Fibroblast of peridontal ligament (primary cell): Measurements from ENCODE around the gene RAI14.

ENCODE experiments used
- DNase-seq: peaks from one replicate; pipeline ENCODE4 v3.0.0-alpha.2; 2010; ENCODE audit errors: extremely low read depth

The RAI14 gene

DNA sequence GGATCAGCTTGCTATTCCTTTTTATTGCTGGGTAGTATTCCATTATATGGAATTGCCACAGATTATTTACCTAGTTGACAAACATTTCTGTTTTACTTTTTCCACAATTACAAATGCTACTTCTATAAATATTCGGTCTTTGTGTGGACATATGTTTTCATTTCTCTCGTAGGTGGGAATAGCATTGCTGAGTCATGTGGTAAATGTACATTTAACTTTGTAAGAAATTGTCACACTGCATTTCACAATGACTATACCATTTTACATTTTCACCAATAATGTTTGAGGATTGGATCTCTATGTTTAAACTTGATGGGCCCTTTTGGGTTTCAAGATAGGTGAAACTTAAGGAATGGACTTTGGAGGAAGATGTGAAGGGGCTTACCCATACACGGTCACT lies 19.7 kb downstream of the RAI14 start:
- no peak for DNase-seq

- peak; percentile 42 for DNase-seq
Observed at GRCh38 chr5:34676416-34676815, 20.3 kb downstream of the RAI14 start.

- DNase-seq: no peak
Observed at GRCh38 chr5:34677428-34677827, 21.3 kb downstream of the RAI14 start.

GRCh38 chr5:34680896-34681295 lies 24.8 kb downstream of the RAI14 start:
- no peak for DNase-seq

DNA sequence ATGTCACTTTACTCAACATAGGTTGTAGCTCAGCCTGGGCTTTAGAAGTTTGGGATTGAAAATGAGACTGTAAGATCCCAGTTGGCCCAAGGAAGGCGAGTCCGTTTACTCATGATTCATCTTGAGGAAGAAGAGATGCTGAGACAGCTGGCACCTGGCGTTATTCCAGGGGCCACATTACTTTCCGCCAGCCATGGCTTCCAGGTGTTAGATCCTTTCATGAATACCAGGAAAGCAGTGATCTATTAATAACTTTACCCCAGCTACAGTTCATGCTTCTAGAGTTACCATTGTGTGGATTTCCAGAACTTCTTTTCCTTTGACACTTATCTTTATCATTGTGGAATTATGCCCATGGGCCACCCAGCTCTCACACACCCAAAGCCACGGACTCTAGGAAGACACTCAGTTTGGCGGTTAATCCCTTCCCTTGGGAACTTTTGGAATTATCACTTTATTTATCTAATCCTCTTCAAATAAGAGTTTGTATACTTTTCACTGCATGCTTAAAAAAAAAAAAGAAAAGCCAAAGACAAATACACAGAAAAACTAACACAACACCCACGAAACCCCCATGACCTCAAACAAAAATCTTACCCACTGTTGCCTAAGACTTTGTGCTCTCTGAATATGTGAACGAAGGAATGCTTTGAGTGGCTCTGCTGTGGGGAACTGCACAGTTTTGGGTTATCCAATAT lies 26.9 kb downstream of the RAI14 start:
- peak; percentile 36 for DNase-seq

- peak; percentile 55 for DNase-seq
Observed at GRCh38 chr5:34684281-34684979, 28.3 kb downstream of the RAI14 start.

DNA sequence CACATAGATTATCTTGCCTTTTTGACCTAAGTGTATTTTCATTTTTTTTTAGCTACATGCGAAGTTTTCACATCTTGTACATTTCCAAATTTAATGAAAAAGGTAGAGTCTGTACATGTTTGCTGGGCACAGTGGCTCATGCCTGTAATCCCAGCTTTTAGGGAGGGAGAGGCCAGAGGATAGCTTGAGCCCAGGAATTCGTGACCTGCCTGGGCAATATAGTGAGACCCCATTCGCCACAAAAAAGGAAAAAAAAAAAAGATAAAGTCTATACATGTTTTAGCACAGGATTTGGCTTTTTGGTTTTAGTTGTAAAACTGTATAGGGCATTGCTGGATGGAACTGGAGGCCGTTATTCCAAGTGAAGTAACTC lies 28.8 kb downstream of the RAI14 start:
- no peak for DNase-seq

DNA sequence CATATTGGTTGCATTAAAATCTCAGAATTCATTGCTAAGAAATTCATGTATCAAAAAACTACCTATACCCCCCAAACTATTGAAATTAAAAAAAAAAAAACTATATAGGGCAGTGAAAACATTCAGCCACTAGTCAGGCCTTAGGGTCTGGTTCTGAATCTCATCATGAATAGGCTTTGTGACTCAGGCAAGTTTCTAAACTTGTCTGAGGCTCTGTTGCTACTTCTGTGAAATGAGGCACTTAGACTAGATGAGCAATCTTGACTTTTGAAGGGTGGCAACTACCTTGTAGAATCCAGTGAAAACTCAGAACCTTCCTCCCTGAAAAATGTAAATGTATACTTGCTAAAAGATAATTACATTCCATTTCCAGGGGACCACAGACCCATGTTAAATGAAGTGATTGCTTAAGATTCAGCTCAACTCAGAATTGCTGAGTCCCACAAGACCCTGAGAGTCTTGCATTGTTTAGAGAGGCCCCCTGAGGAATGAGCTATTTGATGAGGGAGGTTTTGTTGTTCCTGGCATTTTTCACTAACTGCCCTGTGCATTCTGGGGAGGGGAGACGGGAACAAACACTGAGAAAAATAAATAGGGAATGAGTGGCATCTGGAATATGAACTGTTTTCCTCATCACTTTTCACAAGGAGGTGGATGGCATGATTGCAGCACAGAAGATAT lies 29.5 kb downstream of the RAI14 start:
- DNase-seq: peak; percentile 67

DNA sequence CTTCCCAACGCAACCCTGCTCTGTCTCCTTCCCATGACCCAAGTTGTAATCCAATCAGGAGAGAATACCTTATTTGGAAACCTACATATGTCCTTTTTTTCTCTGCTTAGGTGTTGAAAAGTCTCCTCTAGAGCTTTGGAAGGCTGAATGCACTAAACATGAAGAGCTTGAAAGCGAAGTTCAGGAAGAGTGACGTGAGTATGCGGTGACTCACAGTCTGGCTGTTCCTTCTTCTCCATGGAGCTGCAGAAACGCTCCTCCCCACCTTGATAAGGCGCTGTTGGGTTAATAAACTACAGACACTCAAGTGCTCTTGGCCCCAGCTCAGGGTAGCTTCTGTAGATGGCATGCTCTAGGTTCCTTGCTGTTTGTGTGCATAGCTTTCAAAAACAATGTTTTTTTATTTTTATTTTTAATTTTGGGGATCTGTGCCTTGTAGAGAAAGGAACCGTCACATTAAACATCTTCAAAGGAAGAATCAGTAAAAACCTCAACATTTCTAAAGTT lies 30.7 kb downstream of the RAI14 start:
- DNase-seq: peak; percentile 94

DNA sequence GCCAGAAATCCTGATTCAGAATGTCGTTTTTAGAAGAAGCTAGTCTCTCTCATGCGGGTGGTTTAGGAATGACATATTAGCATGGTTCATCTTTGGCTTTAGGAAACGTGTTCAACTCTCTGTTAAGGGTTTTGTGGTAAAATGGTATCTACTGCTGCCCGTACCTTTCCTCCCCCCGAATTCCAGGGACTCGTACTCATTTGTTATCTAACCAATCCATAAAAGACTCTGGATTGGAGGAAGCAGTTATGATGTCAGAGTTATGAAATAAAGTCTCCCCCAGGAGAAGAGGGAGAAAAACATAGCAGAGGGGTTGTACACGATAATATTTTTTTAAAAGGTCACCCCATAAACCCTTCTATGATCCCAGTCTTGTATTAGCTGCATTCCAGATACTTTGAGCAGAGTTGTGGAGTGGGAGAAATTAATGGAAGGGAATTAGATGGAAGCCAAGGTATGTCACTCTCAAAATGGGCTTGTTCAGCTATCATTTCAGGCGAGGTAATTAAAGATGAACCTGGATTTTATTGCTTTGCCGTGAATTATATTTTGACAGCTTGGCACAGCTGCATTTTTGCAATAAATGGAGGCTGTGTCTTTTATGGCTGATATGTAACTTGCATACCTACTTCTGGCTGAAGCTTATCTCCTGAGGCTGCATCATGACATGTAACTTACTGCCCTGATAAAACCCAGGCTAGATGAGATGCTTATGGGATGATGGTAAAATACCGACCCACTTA lies 31.3 kb downstream of the RAI14 start:
- peak; percentile 72 for DNase-seq

DNA sequence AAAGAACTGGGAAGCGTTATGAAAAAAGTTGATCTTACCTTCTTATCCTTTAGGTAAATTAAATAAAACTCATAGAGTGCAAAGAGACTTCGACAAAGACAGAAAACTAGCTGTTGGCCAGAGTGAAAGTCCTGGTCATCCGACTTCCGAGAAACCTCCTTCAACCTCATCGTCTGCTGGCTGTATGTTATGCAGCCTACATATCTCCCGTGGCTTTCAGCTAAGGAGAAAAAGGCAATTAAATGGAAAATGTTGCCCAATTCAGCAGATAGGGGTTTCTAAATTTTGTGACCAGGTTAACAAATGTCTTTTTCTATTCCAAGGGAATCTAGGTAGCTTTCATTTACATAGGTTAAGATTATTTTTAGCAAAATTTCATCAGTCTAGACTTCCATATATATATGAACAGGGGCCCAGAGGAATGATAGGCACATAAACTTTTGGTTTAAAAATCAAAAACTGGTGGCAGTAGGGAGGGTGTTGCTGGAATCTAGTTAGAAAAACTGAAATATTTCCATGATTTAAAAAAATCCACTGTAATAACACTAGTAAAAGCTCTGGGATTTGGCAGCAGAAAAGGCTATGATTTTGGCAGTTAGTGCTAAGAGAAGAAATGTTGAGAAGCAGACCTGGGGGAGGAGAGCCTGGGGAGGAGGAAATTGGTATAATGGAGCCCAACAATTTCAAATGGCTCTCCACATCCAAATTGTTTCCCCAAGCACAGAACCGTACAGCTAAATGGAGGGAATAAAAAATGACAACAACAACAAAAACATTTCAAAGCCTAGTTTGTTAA lies 32.1 kb downstream of the RAI14 start:
- DNase-seq: peak; percentile 70

GRCh38 chr5:34690301-34690700 lies 34.2 kb downstream of the RAI14 start:
- no peak for DNase-seq

DNA sequence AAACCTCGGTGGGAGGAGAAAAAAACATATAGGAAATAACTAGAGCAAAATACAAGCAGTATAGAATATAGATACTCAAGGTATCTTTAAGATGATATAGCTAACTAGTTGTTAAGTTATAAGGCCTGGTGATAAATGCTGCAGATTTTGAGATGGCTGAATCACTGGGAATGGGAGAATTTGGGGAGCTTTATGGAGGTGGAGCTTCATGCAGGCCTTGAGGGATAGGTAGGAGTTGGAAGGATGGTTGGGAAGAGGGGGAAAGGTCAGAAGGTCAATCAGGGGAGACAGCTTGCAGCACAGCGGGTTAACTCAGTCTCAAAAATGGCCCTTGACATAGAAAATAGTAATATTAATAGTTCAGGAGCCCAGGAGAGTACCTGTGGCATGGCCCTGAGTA lies 34.8 kb downstream of the RAI14 start:
- DNase-seq: no peak

DNA sequence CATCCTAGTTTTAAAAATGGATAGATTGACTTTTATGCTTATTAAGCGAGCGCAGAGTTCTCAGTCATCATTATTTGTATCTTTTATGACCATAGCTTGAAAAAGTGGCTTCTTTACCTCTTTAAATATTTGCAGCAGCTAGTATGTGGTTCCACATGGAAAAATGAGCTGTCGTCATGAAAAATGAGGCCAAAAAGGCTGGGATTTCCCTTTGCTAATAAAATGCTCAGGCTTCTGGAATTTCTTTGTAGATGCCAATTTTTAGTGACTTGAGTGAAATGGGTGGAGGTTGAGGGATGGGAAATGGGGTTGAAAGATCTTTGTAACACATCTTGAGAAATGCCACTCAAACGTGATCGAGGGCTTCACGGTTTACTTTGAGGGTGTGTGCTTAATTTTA lies 35.2 kb downstream of the RAI14 start:
- DNase-seq: peak; percentile 71

DNA sequence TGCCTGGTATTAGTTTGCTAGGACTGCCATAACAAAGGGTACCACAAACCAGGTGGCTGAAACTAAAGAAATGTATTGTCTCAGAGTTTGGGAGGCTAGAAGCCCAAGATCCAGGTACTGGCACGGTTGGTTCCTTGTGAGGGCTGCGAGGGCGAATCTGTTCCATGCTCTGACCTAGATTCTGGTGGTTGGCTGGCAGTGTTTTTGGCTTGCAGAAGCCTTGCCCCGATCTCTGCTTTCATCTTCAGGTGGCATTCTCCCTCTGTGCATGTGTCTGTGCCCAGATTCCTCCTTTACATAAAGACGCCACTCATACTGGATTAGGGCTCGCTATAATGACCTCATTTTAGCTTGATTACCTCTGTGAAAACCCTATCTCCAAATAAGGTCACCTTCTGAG lies 36.7 kb downstream of the RAI14 start:
- DNase-seq: no peak

DNA sequence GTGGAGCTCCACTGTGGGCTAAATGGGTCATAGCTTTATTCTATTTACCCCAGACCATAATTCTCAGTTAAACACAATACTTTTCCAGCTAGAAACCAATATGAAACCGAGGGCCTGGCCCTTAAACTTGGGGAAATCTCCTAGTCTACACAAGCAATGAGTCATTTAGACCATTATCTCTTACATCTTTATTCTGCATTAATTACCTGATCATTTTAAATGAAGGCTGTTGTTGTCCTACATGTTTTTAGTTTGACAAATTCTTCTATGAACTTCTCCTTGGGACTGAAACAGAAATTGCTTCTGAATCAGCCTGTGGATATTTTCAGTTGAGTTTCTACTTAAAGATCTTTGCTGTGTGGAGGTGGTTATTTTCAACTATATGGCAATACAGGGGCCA lies 37.9 kb downstream of the RAI14 start:
- no peak for DNase-seq

GRCh38 chr5:34694685-34695084 lies 38.6 kb downstream of the RAI14 start:
- peak; percentile 22 for DNase-seq

- peak; percentile 53 for DNase-seq
Observed at GRCh38 chr5:34695275-34696027, 39.3 kb downstream of the RAI14 start.

GRCh38 chr5:34697308-34698108 lies 41.4 kb downstream of the RAI14 start:
- no peak for DNase-seq

GRCh38 chr5:34698109-34698419 lies 41.9 kb downstream of the RAI14 start:
- no peak for DNase-seq
